ENCODE results near the gene OR6C2.

DNA sequence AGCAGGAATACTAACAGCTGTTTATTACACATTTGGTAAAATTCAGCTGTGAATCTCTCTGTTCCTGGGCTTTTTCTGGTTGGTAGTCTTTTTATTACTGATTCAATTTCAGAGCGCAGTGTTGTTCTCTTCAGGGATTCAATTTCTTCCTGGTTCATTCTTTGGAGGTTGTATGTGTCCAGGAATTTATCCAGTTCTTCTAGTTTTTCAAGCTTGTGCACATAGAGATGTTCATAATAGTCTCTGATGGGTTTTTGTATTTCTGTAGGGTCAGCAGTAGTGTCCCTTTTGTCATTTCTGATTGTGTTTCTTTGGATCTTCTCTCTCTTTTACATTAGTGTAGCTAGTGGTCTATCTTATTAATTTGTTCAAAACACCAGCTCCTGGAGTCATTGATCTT lies 26.9 kb upstream of the OR6C2 start:
- TF ChIP-seq CTCF (conservative IDR thresholded peaks at IDR 0.05; ENCODE audit: low read length) (no peak), EZH2phosphoT487 (IDR thresholded peaks at IDR 0.05; ENCODE audit: borderline replicate concordance) (no peak)
